Occipital lobe (tissue), 3 donors: Measurements from ENCODE around the gene RAPGEF4. TPM values are rescaled to one million over a fixed set of nuclear protein-coding genes. Genes with fewer than 3 reads are reported as not detected.
"Not testable (repeated sequence)": the region's sequence is repeated elsewhere in the genome, so short reads cannot be mapped to it uniquely, and the experiment has no call there.

Experiments used
- DNase-seq: peaks from one replicate; lab custom pipeline; 2025; lab: John Stamatoyannopoulos, UW
- small RNA-seq: library from RNA; depleted of rRNA; stranded (forward); fragments of <200 nt; gene quantifications from one replicate; pipeline ENCODE3, GENCODE V24; 2014
- total RNA-seq: library from RNA; depleted of rRNA; stranded (reverse); fragments of >200 nt; gene quantifications from one replicate; pipeline ENCODE4 v1.2.3, GENCODE V29; 2014

The RAPGEF4 gene
- total RNA-seq, 1 donor from 2014 or later = 23.4 TPM

- DNase-seq = no peak
Observed at GRCh38 chr2:173090973-173091660, 355.5 kb downstream of the RAPGEF4 start.

- no peak for DNase-seq
Observed at GRCh38 chr2:173091910-173092309, 356.3 kb downstream of the RAPGEF4 start.

- DNase-seq = no peak
Observed at GRCh38 chr2:173092844-173093402, 357.3 kb downstream of the RAPGEF4 start.

GRCh38 chr2:173093617-173094016 is 358.0 kb downstream of the RAPGEF4 start:
- DNase-seq = not testable (repeated sequence)

GRCh38 chr2:173094731-173095130 is 359.1 kb downstream of the RAPGEF4 start:
- DNase-seq = no peak

GRCh38 chr2:173095356-173095755 is 359.7 kb downstream of the RAPGEF4 start:
- DNase-seq = no peak

GRCh38 chr2:173099271-173099670 is 363.6 kb downstream of the RAPGEF4 start:
- no peak for DNase-seq

GRCh38 chr2:173099804-173100203 is 364.2 kb downstream of the RAPGEF4 start:
- no peak for DNase-seq

GRCh38 chr2:173101687-173102086 is 366.0 kb downstream of the RAPGEF4 start:
- no peak for DNase-seq

Small RNA genes lying within 50 kb of the gene (small RNA-seq; reads per million reads assigned to genes)
- not detected for gene RF01210

Other genes with a start within 250 kb of the RAPGEF4 start
- gene PDK1, start 179.8 kb upstream of the RAPGEF4 start, total RNA-seq = 11.9 TPM